Activated CD4-positive, alpha-beta T cell treated with anti-CD3 and anti-CD28 coated beads, Interleukin-2, Interleukin-4, amounts not matched to agents 100 ng/mL and 50 ng/mL, durations not matched to agents 16 hours and 8 hours (primary cell): ENCODE data around the gene FFAR4.

Source experiments
- DNase-seq: peaks from one replicate; pipeline ENCODE4 v3.0.0-alpha.2; 2020; ENCODE audit warnings: low spot score

The FFAR4 gene

GRCh38 chr10:93572606-93573005, 6.1 kb downstream of the FFAR4 start:
- DNase-seq: no peak

DNA sequence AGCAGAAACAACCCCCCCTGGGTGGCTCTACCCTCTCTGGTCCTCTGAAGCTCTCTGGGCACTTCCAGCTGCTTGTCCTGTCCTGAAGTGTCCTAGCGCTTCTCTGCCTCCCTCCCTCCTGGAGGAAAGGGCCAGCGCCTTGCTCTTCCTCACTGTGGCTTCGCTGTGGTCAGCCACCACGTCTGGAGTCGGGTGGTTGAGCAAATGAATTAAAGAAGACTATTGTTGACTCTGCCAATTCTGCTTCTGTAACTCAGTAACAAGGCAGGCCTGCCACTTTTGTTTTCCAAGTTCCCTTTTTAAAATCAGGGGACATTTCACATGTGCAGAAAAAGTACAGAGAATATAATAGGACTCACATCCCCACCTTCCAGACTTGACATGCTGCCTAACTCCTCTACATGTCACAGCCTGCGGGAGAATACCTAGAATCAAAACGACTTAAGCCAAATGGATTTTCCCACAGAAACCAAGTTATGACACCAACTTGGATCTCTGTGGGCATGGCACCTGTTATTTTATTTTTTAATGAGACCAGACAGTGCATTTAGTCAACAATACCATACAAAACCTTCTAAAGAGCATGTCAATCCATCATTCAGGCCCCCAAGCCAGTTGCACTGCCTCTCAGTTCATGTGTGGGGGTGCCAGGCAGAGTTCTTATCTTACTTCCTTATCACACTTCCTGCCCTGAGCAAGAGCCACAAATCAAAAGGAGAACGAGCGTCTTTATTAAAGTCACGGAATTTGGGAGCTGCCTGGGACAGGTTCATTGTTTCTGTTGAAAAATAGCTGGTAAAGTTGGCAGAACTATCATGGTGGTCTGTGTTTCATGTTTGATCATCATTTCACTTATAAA, 6.8 kb downstream of the FFAR4 start:
- no peak for DNase-seq

DNA sequence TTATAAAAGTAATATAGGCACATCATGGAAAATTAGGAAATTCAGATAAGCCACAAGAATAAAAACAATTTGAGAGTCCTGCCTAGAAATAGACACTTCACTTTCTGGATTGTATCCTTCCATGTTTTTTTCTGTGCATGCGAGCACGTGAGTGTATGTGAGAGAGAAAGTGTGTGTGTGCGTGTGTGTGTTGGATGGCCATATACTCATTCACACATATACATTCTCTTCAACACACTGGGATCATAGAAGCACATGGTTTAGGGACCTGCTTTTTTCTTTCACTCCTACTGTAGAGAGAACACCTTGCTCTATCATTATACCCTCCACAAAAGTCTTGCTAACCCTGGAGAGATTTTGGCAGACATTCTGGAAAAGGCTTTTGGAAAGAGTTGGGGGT, 7.5 kb downstream of the FFAR4 start:
- DNase-seq: no peak

- DNase-seq: no peak
These were observed 10.4 kb downstream of the FFAR4 start for GRCh38 chr10:93576888-93577287.

DNA sequence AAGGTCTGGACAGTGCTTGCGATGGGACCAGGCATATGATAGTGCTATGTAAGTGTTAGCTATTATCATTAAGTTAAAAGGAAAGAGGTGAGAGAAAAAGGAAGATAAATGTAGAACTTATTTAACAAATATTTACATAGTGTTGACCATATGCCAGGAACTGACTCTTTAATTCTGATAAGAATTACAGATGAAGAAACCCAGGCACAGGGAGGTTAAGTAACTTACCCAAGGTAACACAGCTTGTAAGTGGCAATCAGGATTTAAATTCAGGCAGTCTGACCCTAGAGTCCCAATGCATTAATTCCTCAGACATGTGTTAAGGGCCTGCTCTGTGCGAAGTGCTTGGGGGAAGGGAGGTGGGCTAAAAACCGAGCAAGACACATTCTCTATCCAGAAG, 11.1 kb downstream of the FFAR4 start:
- DNase-seq: no peak

DNA sequence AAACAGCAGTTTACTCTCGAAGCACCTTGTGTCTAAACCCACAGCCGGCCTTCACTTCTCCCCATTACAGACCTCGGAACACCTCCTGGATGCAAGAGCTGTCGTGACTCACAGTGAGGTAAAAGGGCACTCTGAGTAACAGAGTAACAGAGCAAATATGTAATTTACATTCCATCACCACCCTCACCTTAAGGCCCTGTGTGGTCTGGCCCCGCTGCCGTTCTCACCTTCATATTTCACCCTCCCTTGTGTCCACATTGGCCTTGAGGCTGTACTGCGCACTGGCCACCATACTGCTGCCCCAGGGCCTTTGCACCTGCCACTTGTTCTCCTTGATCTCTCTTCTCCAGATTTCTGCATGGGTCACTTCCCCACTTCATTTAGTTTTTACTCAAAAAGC, 12.6 kb downstream of the FFAR4 start:
- DNase-seq: no peak

DNA sequence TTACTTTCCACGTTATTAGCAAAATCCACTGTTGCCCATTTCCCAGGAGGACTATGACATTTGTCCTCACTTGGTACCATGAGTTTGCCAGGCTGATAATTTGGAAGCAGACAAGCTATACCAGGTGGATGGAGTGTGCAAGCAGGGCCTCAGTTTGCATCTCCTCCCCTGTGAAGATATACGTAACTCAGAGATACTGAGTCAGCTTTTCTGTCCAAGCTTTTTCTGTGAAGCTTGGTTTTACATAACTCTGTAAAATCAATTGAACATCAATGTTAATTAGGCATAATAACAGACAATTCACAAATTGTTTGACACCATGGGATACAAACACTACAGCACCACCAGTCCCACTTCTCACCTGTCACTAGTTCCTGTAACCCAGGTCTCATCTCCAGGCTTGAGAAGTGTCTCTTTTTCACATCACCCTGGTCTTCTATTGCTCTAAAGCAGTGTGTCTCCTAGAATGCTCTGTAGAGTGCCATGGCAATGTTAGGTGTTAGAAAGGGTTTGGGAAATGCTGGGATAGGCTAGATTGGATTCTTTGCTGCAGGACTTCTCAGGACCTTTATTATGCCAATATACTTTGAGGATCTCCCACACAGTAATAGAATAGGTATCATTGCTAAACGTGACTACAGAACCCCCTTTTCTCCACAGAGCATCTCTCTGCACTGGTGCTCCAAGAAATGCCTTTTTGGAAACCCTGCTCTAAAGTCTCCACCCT, 13.7 kb downstream of the FFAR4 start:
- no peak for DNase-seq

GRCh38 chr10:93580828-93581227, 14.4 kb downstream of the FFAR4 start:
- DNase-seq: no peak

GRCh38 chr10:93584445-93584844, 18.0 kb downstream of the FFAR4 start:
- DNase-seq: no peak

DNA sequence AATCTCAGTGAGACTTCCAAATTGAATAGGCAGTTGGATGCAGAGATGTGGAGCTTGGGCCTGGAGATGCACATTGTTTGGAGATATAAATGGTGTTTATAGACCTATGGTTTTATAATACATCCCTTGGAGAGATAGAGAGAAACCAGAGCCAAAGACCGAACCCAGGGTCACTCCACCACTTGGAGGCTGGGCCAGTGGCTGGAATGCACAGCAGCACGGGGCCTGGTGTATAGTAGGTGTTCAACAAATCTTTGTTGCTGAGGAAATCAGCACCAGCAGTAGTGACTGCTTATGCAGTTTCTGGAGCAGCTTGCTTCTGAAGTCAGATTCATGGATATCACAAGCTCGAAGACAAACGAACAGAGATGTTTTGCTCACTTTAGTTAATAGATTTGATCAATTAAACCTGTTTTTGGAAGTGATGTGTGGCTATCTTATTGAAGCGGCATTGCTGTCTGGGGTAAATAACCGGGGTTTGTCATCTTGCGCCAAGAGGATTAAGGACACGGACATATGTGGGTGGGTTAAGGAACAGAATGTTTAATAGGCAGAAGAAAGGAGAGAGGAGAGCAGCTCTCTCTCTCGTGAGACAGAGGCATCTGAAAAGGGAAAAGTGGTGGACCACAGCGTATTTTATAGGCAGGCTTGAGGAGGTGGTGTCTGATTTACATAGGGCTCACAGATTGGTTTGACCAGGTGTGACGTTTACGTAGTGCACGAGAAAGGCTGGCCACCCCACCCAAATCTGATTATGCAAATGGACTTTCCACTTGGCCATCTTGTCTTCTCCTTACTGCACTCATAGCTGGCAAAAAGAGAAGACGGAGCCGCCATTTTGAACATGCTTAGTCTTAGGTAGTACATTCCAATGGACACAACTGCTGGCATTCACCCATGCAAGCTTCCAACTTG, 23.4 kb downstream of the FFAR4 start:
- no peak for DNase-seq

DNA sequence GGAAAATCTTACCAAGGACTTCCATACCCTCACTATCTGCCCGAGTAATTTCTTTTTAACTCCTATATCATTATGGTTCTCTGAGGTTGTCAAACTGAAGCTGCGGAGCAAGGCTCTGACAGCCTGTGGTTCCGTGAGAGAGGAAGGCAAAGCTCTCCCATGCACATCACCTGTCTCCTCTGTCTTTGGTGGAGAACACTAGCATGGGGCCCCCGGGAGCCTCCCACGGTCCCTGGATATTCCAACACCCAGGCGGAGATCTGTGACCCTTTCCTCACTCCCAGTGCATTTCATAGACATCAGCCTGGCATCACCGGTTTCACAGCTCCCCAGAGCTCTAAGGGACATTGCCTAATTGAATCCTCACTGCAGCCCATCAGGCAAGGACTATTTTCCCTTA, 24.2 kb downstream of the FFAR4 start:
- DNase-seq: no peak

DNA sequence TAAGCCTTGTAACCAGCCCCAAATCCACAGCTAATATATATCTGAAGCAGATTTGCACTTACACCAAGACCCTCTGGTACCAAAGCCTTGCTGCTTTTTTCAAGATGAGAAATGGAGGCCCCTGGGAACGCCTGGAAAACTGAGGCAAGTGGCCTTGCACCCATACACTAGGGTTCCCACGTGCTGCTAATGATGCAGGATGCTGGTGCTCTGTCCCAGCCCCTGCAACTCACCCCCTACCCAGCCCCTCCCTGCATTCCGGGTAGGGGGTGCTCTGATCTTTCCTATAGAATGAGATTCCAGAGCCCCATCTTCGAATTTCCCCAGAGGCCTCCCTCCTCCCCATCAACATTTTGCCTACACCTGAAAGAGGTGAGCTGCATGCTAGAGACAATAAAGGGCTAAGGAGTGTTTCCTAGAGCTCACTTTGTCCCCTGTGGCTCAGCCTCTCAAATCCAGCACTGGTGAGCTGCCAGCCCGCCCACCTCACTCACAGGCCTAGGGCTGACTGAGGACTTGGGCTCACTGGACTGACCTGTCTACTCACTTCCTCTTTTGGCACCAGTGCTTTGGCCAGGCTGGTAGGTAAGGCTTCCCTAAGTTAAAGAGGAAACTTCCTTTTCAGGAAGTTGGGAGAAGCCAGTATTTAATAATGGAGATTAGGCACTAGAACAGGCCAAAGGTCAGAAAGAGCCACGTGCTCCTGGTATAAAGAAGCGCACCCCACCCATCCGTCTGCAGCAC, 24.8 kb downstream of the FFAR4 start:
- DNase-seq: no peak

DNA sequence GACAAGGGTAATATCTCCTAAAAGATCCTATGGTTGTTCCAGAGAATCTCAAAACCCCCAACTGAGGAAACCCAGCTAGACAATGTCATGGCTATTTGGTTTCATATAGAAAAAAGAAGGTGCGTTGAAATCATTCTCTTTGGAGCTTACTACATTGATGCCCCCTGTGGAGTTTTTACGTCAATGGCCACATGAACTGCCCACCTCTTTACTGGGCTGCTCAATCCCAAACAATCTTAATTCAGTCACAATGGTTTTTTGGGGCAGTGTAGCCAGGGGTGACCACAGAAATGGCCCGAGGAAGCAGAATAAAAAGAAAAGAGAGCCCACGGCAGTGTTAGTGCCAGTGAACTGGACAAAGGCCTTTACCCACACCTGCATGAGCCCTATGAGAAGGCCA, 26.8 kb downstream of the FFAR4 start:
- DNase-seq: no peak

DNA sequence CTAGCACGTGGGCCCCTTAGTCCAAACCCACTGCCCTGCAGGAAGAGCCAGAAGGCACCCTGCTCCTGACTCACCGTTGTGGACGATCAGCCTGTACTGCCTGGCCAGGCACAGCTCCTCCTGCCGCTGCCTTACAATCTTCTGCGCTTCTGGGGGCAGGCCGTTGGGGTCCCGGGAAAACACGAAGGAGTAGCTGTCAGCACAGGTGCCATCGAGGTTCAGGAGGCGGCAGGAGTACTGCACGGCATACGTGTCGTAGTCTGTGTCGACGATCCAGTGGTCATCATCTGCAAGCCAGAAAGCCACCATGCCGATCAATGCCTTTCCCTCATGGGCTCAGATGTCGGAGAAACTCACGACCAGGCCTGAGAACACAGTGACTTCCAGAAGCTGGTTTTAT, 27.3 kb downstream of the FFAR4 start:
- no peak for DNase-seq

DNA sequence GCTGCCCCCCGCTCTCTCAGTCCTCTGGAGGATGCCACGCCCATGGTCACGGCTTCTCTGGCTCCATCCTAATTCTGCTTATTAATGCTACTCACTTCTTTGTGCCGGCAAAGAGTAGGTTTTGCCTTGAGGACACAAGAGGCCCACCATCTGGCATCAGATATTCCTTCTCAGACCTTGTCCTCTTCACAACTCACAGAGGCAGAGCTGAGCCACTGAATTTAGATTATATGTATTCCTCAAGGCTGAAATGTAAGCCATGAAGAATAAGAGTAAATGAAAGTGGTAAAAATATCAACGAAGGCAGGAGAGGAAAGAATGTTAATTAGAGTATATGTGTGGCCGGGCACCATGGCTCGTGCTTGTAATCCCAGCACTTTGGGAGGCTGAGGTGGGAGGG, 28.1 kb downstream of the FFAR4 start:
- no peak for DNase-seq

DNA sequence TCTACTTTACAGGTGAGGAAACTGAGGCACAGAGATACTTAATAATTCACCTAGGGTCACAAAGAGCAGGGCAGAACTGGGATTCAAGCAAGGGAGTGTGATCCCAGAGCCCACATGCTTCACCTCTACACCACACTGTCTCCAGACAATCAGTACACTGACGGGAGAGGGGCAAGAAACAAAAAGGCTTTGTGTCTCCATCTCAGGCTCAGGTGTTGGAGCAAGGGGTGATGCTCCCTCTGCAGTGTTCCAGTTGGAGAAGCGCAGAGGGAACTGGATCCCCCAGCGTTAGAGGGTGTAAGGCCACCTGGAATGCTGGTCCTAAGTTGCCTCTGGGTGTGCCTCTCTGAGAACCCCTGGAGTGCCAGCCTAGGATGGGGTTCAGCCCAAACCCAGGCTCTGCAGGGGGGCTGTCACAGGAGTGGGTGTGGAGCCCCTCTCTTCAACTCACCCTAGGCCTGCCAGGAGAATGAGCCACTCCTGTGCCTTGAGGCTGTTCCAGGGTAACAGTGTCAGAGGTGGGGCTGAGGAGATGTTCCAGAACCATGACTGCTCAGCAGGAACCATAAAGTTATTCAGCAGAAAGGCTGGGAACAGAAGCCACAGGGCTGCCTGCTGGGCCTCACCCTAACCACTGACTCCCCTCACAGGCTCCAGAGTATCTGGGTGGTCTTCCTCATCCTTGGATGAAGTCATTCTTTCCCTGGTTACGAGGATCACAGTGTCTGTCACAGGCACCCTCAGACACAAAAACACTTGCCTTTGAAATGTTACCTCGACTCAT, 29.1 kb downstream of the FFAR4 start:
- no peak for DNase-seq

- no peak for DNase-seq
These were observed 30.1 kb downstream of the FFAR4 start for GRCh38 chr10:93596539-93596938.

DNA sequence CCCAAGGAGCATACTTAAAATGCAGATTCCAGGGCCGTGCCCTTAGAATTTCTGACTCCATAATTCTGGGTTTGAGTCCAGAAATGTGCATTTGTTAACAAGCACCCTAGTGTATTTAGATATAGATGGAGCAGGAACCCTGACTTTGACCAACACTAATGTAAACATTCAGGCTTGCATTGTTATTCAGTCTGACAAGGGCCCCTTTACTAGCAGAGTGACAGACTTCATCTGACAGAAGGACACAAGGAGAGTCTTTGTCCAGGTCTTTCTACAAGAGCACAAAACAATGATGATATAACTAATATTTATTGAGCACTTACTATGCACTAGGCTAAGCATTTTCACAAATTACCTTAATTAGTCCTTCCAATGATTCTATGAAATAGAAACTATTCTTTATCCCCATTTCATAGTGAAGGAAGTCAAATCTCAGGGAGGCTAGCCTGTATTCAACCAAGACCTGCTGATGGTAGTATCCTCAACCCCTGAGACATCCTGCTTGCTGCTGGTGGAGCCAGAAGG, 30.7 kb downstream of the FFAR4 start:
- DNase-seq: no peak

DNA sequence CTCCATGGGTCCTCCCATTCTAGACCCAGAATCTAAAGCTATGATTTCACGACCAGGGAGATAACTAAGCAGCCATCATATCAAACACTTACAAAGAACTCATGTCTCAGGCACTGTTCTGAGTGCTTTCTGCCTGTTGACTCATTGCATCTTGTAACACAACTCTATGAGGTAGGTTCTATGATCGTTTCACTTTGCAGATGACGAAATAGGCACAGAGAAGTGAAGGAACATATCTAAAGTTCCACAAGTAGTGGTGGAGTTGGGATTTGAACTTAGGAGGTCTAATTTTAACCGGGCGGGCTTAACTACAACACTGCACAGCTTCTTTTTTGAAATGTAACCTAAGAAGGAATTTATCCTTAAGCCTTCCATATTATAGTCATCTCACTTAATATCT, 31.7 kb downstream of the FFAR4 start:
- no peak for DNase-seq

- no peak for DNase-seq
These were observed 32.9 kb downstream of the FFAR4 start for GRCh38 chr10:93599335-93599734.

DNA sequence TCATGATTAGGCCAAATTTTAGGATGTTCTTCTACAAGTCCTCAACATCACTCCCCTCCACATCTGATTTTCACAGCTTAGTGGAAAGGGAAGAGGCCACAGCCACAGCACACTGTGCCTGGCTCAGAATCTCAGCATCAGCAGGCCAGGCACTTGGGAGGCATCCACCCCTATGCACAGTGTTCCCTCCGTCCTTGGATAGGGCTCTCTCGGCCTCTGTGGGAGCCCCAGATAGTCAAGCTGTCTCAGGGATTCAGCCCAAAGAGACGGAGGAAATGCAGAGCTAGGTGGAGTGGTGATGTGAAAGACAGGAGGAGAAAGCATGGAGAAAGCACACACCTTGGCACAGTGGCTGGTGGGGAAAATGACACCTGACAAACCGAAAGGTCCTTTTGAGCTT, 33.3 kb downstream of the FFAR4 start:
- DNase-seq: no peak
